Neural progenitor cell (in vitro differentiated cells): ENCODE results near the gene TSTD1. TPM values are rescaled to one million over a fixed set of nuclear protein-coding genes. Genes with fewer than 3 reads are reported as not detected.
A peak's percentile ranks its signal among the peaks of the same experiment; 100 is the strongest.
"Not testable (repeated sequence)": the region's sequence is repeated elsewhere in the genome, so short reads cannot be mapped to it uniquely, and the experiment has no call there.

ENCODE experiments used
- DNase-seq: peaks from one replicate; pipeline ENCODE4 v3.0.0-alpha.2; 2016; ENCODE audit warnings: low spot score
- H2AFZ ChIP-seq: fragments of 200-600 bp; sonication (generic); replicated peaks from 2 replicates; pipeline ENCODE4 v1.6.1; 2016; ENCODE audit warnings: antibody characterized with exemption
- H3F3A ChIP-seq: fragments of 200-600 bp; sonication (generic); 2 replicates; pipeline ENCODE4 v1.6.1; 2016; ENCODE audit warnings: antibody characterized with exemption, low read depth
- H3K27ac ChIP-seq: fragments of 200-600 bp; sonication (generic); 2 replicates; pipeline ENCODE4 v1.5.1; 2016; ENCODE audit warnings: mild to moderate bottlenecking
- H3K27me3 ChIP-seq: fragments of 200-600 bp; sonication (generic); 2 replicates; pipeline ENCODE4 v1.6.1; 2016; ENCODE audit warnings: mild to moderate bottlenecking, moderate library complexity
- H3K36me3 ChIP-seq: fragments of 200-600 bp; sonication (generic); 2 replicates; pipeline ENCODE4 v1.5.1; 2016
- H3K4me1 ChIP-seq: fragments of 200-600 bp; sonication (generic); 2 replicates; pipeline ENCODE4 v1.6.1; 2016; ENCODE audit warnings: mixed run types
- H3K4me2 ChIP-seq: fragments of 200-600 bp; sonication (generic); 2 replicates; pipeline ENCODE4 v1.6.1; 2016
- H3K4me3 ChIP-seq: fragments of 200-600 bp; sonication (generic); 2 replicates; pipeline ENCODE4 v1.5.1; 2016
- H3K79me2 ChIP-seq: fragments of 200-600 bp; sonication (generic); 2 replicates; pipeline ENCODE4 v1.6.1; 2016; ENCODE audit warnings: low read depth
- H3K9ac ChIP-seq: fragments of 200-600 bp; sonication (generic); 2 replicates; pipeline ENCODE4 v1.6.1; 2016
- H3K9me3 ChIP-seq: fragments of 200-600 bp; sonication (generic); 2 replicates; pipeline ENCODE4 v1.5.1; 2016; ENCODE audit warnings: low read depth
- H4K20me1 ChIP-seq: fragments of 200-600 bp; sonication (generic); 2 replicates; pipeline ENCODE4 v1.6.1; 2016; ENCODE audit warnings: low read depth
- H3K27ac Mint-ChIP-seq: 3 replicates; pipeline ENCODE4 v1.8.0; 2021; ENCODE audit warnings: mixed read lengths
- H3K27me3 Mint-ChIP-seq: 2 replicates; pipeline ENCODE4 v1.8.0; 2022; ENCODE audit warnings: low read depth, mild to moderate bottlenecking, inconsistent platforms, moderate library complexity, mixed read lengths; ENCODE audit not compliant: insufficient read depth
- H3K36me3 Mint-ChIP-seq: 3 replicates; pipeline ENCODE4 v1.8.0; 2021; ENCODE audit warnings: mixed read lengths
- H3K4me1 Mint-ChIP-seq: 3 replicates; pipeline ENCODE4 v1.8.0; 2021; ENCODE audit warnings: mixed read lengths
- H3K4me3 Mint-ChIP-seq: 3 replicates; pipeline ENCODE4 v1.8.0; 2021; ENCODE audit warnings: mild to moderate bottlenecking, moderate library complexity, mixed read lengths
- H3K9me3 Mint-ChIP-seq: 3 replicates; pipeline ENCODE4 v1.8.0; 2020; ENCODE audit warnings: mixed read lengths
- EZH2 ChIP-seq: fragments of 200-600 bp; sonication (generic); IDR thresholded peaks from 2 replicates; pipeline ENCODE4 v1.6.1; 2017; ENCODE audit warnings: antibody characterized with exemption, mild to moderate bottlenecking, moderate library complexity
- EZH2phosphoT487 ChIP-seq: fragments of 200-600 bp; sonication (generic); IDR thresholded peaks from 2 replicates; pipeline ENCODE4 v1.6.1; 2017; ENCODE audit warnings: antibody characterized with exemption
- total RNA-seq: library from RNA; depleted of rRNA; stranded (reverse); fragments of >200 nt; gene quantifications from 2 replicates; pipeline ENCODE4 v1.2.3, GENCODE V29; 2015; ENCODE audit warnings: low replicate concordance
- TF ChIP-seq, protein P1 (sequence below): fragments of 200-600 bp; sonication (generic); IDR thresholded peaks from 2 replicates; pipeline ENCODE4 v1.5.1; 2017; ENCODE audit warnings: antibody characterized with exemption, mild to moderate bottlenecking

Gene TSTD1
- total RNA-seq, 1 donor from 2014 or later = 29.9 TPM

DNA sequence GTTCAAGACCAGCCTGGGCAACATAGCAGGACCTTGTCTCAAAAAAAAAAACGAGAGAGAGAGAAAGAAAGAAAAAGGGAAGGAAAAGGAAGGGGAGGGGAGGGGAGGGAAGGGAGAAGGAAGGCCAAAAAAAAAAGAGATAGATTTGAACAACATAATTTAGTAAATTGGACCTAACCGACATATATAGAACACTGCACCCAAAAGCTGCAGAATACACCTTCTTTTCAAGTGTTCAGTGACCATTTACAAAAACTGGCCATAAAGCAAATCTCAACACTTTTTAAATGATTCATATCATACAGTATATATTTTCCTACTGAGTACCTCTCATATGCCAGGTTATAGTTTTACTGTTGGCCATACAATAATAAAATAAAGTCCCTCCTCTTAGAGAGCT, 6.9 kb downstream of the TSTD1 start:
- Mint-ChIP-seq H3K27ac (no peak overlapping the region), H3K4me1 (no peaks in the 10 kb centered on the region), H3K9me3 (peaks cover 7% of the 10 kb centered on the region), H3K27me3 (peaks cover 2% of the 10 kb centered on the region), H3K36me3 (no peaks in the 10 kb centered on the region), H3K4me3 (no peak overlapping the region)
- Histone ChIP-seq H3K4me3 (no peak overlapping the region), H3K9ac (no peak overlapping the region), H3F3A (no peaks in the 10 kb centered on the region), H4K20me1 (no peaks in the 10 kb centered on the region), H3K27me3 (no peaks in the 10 kb centered on the region), H3K79me2 (no peaks in the 10 kb centered on the region), H3K4me2 (no peak overlapping the region), H2AFZ (no peak overlapping the region), H3K9me3 (no peaks in the 10 kb centered on the region), H3K4me1 (no peaks in the 10 kb centered on the region), H3K27ac (no peak overlapping the region), H3K36me3 (no peaks in the 10 kb centered on the region)
- DNase-seq = no peak
- no peak for TF ChIP-seq EZH2phosphoT487
- no peak for TF ChIP-seq EZH2
- TF ChIP-seq, protein P1, sequence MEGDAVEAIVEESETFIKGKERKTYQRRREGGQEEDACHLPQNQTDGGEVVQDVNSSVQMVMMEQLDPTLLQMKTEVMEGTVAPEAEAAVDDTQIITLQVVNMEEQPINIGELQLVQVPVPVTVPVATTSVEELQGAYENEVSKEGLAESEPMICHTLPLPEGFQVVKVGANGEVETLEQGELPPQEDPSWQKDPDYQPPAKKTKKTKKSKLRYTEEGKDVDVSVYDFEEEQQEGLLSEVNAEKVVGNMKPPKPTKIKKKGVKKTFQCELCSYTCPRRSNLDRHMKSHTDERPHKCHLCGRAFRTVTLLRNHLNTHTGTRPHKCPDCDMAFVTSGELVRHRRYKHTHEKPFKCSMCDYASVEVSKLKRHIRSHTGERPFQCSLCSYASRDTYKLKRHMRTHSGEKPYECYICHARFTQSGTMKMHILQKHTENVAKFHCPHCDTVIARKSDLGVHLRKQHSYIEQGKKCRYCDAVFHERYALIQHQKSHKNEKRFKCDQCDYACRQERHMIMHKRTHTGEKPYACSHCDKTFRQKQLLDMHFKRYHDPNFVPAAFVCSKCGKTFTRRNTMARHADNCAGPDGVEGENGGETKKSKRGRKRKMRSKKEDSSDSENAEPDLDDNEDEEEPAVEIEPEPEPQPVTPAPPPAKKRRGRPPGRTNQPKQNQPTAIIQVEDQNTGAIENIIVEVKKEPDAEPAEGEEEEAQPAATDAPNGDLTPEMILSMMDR = no peak

DNA sequence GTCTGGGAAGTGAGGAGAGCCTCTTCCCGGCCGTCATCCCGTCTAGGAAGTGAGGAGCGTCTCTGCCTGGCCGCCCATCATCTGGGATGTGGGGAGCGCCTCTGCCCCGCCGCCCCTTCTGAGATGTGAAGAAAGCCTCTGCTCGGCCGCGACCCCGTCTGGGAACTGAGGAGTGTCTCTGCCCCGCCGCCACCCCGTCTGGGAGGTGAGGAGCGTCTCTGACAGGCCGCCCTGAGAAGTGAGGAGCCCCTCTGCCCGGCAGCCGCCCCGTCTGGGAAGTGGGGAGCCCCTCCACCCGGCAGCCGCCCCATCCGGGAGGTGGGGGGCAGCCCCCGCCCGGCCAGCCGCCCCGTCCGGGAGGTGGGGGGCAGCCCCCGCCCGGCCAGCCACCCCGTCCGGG, 9.3 kb downstream of the TSTD1 start:
- not testable (repeated sequence) for H3K4me1 ChIP-seq, H3K9me3 Mint-ChIP-seq, H3K27me3 Mint-ChIP-seq, H3K4me1 Mint-ChIP-seq, H3K4me2 ChIP-seq, H3K9ac ChIP-seq, H3K27me3 ChIP-seq, H3K36me3 Mint-ChIP-seq, H4K20me1 ChIP-seq, H3F3A ChIP-seq, H3K36me3 ChIP-seq, H3K4me3 Mint-ChIP-seq, H3K4me3 ChIP-seq, H3K9me3 ChIP-seq, DNase-seq, H3K79me2 ChIP-seq, H2AFZ ChIP-seq, H3K27ac Mint-ChIP-seq, H3K27ac ChIP-seq

DNA sequence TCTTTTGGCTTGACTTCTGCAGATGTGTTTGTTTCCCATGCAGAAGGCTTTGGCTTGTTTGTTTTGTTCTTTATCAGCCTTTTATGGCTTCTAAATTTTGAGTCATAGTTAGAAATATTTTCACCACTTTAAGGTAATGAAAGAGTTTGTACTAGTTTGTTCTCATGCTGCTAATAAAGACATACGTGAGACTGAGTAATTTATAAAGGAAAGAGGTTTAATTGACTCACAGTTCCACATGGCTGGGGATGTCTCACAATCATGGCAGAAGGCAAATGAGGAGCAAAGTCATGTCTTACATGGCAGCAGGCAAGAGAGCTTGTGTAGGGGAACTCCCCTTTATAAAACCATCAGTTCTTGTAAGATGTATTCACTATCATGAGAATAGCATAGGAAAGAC, 11.8 kb downstream of the TSTD1 start:
- H3K9me3 Mint-ChIP-seq, H3K4me2 ChIP-seq, H3K27ac Mint-ChIP-seq, H3K36me3 ChIP-seq, H3K4me3 ChIP-seq, H3K27me3 Mint-ChIP-seq, H2AFZ ChIP-seq, H3K9ac ChIP-seq, H3K4me1 Mint-ChIP-seq, DNase-seq, H3K27ac ChIP-seq, H3K27me3 ChIP-seq, H3F3A ChIP-seq, H4K20me1 ChIP-seq, H3K4me3 Mint-ChIP-seq, H3K4me1 ChIP-seq, H3K36me3 Mint-ChIP-seq, H3K79me2 ChIP-seq, H3K9me3 ChIP-seq: not testable (repeated sequence)

DNA sequence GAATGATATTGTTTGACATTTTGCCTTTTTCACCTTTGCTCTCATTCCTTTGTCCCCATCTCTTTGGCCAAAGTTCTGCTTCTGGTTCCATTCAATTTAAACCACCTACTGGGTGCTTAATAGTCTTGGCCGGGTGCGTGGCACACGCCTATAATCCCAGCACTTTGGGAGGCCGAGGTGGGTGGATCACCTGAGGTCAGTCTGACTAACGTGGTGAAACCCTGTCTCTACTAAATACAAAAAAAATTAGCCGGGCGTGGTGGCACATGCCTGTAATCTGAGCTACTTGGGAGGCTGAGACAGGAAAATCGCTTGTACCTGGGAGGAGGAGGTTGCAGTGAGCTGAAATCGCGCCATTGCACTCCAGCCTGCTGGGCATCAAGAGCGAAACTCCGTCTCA, 16.3 kb downstream of the TSTD1 start:
- H3K36me3 ChIP-seq, H3K27ac Mint-ChIP-seq: not testable (repeated sequence)
- peaks cover 37% of the 10 kb centered on the region for H3K27me3 Mint-ChIP-seq

DNA sequence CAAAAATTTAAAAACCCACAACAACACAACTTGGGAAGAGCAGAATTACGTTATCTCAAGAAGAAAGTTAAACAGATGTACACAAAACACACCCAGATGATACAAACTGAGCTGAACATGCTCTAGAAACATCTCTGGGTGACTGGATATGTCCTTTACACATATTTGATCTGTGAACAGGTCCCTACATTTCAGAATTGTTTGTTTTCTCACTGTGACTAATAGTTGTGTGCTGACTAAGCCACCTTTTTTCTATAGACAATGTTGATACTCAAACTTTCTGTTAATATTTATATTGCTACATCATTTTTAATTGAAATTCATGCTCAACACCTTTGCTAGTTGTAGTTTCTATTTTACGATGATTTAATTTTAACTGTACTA, 16.8 kb downstream of the TSTD1 start:
- H3K36me3 Mint-ChIP-seq = no peaks in the 10 kb centered on the region
- Histone ChIP-seq H3K4me2 (peak overlapping the region; percentile 94), H3K27ac (no peak overlapping the region), H3K9me3 (no peaks in the 10 kb centered on the region), H4K20me1 (peaks cover 22% of the 10 kb centered on the region), H3K79me2 (peaks cover 37% of the 10 kb centered on the region), H3K27me3 (no peaks in the 10 kb centered on the region), H3K4me1 (peaks cover 22% of the 10 kb centered on the region), H3F3A (peaks cover 24% of the 10 kb centered on the region), H3K36me3 (no peaks in the 10 kb centered on the region), H3K4me3 (no peak overlapping the region), H3K9ac (no peak overlapping the region), H2AFZ (no peak overlapping the region)
- DNase-seq = no peak
- peaks cover 1% of the 10 kb centered on the region for H3K9me3 Mint-ChIP-seq
- peak overlapping the region; percentile 90 for H3K4me3 Mint-ChIP-seq
- TF ChIP-seq EZH2 = no peak
- H3K27me3 Mint-ChIP-seq = peaks cover 38% of the 10 kb centered on the region
- no peak overlapping the region for H3K27ac Mint-ChIP-seq
- peaks cover 22% of the 10 kb centered on the region for H3K4me1 Mint-ChIP-seq

More for the DNA sequence above, 16.3 kb downstream of the TSTD1 start:
- not testable (repeated sequence) for H3K36me3 Mint-ChIP-seq, H2AFZ ChIP-seq, H3K4me3 ChIP-seq, H3K27me3 ChIP-seq, H3K4me2 ChIP-seq, DNase-seq, H3K27ac ChIP-seq, H3K9me3 ChIP-seq, H3K9ac ChIP-seq, H3K9me3 Mint-ChIP-seq
- Mint-ChIP-seq H3K4me3 (peak overlapping the region; percentile 73), H3K4me1 (peaks cover 21% of the 10 kb centered on the region)
- Histone ChIP-seq H3F3A (peaks cover 24% of the 10 kb centered on the region), H3K79me2 (peaks cover 32% of the 10 kb centered on the region), H3K4me1 (peaks cover 22% of the 10 kb centered on the region), H4K20me1 (peaks cover 17% of the 10 kb centered on the region)
